Ammon's horn (tissue), 1 donor: Measurements from ENCODE around the gene ELFN1.

Experiments
- DNase-seq: peaks from one replicate; pipeline ENCODE4 v3.0.0-alpha.2; 2016; ENCODE audit warnings: low spot score

ELFN1 gene

DNA sequence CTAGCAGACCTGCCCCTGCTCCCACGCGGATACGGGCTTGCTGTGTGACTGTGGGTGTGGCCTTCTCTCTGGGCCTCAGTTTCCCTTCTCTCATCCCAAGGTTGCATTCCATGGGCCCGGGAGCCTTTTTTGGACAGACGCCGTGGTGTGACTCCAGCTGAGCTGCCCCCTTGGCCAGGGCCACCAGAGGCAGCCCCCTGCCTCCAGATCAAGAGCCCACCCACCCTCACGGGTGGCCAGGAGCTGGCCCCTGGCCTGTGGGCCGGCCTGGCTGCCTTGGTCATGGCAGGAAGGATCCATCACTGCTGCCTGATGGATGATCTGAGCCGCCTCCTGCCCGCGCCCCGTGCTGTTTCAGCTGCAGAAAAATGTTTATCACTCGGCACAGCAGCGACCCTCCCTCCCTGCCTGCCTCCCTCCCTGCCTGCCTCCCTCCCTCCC lies 27.8 kb upstream of the ELFN1 start:
- DNase-seq: no peak

DNA sequence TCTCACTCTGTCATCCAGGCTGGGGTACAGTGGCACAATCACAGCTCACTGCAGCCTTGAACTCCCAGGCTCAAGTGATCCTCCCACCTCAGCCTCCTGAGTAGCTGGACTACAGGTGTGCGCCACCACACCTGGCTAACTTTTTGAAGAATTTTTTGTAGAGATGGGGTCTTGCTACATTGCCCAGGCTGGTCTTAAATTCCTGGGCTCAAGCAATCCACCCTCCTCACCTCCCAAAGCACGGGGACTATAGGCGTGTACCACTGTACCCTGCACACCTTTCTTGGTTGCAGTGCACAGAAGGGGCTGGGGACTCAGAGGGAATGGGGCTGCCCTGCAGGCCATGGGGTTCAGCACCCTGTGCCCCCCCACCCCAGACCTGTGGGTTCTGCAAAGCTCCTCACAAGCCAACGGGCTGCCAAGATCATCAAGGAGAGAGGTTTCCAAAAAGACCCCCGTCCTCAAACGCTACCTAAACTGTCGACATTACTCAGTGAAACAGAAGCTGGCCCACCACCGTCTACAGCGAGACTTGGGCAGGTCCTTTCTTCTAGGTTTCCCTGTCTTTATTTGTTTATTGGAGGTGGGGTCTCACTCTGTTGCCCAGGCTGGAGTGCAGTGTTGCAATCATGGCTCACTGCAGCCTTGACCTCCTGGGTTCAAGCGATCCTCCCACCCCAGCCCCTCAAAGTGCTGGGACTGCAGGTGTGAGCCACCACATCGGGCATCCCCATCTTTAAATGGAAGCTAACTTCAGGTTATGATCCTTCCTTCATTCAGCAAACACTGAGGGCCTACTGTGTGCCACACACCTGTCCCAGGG lies 26.6 kb upstream of the ELFN1 start:
- DNase-seq: no peak

DNA sequence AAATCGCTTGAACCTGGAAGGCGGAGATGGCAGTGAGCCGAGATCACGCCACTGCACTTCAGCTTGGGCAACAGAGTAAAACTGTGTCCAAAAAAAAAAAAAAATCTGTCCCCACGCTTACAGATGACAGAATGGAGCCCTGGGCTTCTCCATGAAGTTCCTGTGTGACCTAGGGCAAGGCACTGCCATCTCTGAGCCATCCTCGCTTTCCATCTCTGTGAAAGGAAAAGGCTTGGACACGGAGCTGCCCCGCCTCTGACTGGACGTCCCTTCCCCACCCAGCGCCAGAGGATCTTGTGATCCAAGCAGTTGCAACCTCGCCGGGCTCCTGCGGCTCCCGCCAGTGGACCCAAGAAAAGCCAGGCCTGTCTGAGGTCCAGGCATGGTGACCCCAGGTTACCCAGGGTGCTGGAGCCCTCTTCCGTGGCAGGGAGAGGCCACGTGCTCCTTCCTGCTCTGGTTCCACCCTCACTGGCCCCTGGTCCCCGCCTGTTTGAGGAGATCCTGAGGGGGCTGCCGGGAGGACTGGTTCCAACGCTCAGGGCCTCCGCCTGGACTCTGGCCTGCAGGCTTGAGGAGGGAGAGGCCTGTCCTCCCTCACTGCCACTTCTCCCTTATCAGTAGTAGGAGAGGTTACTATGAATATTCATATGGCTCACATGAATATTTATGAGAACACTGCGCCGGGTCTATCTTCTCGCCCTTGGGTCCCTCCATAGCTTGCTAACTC lies 25.6 kb upstream of the ELFN1 start:
- DNase-seq: no peak

DNA sequence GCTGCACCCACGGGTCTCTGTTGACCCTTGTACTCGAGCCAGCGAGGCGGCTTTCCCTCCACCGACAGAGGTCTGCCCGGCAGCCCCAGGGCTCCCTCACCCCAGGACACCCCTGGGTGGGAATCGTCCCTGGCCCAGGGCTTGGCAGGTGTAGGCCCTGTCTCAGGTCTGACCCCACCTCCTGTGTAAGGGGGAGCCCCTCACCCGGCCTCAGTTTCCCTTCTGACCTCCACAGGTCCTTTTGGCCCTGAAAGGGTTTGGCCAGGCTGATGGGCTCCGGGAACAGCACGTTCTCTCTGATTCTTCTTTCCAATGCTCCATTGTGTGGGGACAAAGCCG lies 25.0 kb upstream of the ELFN1 start:
- no peak for DNase-seq

DNA sequence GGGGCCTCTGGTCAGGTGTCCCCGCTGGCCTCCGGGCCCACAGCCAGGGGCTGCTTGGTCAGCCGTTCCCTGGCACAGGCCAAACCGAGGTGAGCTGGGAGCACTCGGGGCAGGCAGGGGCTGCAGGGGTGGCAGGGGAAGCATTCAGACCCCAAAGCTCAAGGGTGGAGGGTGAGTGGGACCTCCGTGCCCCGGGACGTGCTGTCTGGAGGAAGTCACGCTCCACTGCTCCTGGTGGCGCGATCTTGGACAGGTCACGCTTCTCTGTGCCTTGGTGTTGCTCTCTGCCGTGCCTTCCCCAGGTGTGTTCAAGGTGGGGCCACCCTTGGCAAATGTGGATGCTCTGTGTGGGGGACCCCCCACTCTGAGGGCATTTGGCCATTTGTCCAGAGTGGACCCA lies 24.6 kb upstream of the ELFN1 start:
- DNase-seq: no peak

DNA sequence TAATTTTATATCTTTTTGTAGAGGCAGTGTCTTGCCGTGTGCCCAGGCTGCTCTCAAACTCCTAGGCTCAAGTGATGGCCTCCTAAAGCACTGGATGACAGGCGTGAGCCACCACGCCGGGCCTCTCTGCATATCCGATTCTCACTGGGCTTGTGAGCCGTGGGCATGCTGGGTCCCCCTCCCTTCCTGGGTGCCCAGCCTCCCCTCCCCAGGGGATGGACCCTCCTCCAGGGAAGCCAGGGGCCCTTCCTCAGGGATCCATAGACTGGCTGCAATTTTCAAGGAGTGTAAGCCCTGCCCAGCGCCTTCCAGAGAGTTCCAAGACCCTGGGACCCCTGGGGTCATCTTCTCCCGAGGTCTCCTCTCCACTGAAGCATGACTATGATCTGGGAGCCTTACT lies 23.7 kb upstream of the ELFN1 start:
- DNase-seq: no peak

DNA sequence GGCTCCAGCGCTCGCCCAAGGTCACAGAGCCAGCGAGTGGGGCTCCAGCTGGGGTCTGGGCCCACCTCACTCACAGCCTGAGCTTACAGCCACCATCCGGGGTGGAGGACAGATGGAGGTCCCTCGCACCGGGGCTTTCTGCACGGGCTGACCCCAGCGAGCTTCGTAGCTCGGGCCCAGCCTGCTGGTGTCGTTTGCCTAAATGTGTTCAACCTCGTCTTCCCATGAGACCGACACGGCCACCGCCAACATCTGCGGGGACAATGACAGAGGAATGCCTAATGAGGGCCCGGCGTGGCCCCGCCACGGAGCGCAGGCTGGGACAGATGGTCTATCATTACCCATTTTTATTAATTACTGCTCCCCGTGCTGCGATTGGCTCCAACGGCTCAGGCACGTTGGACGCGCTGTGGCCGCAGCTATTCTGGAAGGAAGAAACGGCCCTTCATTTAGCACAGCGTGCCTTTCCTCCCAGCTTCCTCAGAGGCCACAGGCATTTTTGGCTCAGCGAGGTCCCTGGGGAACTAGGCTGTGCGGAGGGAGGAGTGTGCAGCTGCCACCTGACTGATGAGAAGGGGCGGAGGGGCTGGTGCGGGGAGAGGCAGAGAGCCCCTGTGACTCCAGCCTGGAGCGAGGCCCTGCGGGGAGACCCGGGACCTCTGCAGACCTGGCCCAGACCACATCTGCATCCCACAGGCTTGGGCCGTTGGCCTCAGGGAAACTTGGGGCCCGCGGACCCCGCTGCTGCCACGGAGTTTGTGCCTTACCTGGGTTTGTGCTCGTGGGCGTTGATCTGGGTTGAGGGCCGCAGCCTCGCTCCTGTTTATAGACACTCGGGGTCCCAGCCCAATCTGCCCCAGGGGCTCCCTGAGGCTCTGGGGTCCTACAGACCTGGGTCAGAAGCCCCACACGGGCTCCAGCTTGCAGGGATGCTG lies 22.9 kb upstream of the ELFN1 start:
- DNase-seq: no peak

DNA sequence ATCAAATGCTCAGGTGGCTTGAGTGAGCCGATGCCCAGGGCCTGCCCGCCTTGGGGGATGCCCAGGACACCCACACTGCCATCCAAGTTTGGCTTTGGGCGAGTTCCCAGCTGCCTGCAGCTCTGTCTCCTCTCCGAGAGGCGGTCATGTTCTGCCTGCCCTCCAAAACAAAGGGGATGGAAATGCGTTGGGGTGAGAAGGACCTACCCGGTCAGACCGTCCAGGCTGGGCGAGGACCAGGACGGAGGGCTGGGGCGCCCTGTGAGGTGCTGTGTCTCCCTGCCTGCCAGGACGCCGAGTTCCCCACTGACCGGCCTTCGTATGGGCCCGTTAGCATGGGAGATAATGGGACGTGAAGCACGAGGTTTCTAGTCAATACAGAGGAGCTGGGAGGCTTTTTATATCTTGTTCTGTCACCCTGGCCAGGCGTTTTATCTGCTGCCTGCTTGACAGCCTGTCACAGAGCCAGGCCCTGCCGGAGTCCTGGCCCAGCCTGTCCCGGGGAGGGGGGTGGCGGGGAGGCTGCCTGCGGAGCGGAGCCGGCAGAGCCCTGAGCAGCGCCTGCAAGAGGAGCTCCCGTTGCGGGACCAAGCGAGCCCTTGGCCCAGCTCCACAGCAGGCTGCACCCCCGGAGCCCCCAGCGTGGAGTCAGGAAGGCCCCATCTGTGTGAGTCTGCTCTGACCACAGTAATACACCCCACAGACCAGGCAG lies 22.0 kb upstream of the ELFN1 start:
- peak; percentile 24 for DNase-seq

DNA sequence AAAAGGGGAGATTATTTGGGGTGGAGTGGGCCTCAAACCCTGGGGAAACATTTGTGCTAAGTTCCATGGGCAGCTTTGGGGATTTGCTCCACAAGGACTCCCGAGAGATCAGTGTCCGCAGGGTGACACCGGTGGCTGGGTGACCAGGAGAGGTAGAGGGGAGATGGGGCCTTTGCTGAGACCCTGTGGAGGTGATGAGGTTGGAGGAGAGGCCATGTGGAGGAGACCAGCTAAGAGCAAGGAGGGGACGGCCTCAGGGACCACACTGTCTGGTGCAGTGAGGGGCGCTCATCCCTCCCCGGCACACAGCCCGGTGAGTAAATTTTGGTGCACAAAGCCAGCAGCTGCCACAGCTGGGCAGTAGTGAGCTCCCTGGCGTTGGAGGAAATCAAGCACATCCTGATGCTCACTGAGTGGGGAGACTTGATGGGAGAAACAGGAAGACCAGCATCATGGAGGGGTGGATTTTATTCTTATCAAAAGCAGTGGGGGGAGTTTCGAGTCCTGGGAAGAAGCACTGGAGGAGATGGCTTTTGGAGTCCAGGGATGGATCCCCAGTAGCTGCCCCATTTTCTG lies 20.2 kb upstream of the ELFN1 start:
- DNase-seq: no peak

DNA sequence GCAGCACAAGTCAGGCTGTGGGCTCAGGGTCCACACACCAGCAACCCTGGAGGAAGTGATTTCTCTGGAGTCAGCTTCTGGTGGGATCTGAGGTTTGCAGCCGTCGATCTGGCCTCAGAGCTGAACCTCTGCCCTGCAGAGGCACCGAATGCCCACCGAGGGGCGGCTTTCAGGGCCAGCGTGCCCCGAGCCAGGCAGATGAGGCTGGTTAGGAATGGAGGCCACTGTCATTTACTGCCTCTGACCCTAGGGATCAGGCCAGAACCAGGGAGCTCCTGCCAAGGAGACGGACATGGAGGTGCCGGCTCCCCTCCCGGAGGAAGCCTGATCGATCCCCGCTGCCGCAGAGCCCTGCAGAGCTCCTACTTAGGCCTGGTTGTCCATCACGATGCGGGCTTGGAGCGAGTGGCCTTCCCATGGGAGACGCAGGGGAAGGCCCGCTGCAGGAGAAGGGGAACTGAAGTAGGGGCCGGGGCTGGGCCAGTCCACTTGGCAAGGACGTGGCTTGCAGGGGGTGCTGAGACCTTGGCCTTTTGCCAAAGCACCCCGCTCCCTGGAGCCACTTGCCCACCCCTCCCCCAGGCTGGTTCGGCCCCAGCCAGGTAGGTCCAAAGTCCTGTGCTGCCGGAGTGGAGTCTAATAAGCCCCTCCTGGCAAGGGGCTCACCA lies 19.6 kb upstream of the ELFN1 start:
- no peak for DNase-seq

DNA sequence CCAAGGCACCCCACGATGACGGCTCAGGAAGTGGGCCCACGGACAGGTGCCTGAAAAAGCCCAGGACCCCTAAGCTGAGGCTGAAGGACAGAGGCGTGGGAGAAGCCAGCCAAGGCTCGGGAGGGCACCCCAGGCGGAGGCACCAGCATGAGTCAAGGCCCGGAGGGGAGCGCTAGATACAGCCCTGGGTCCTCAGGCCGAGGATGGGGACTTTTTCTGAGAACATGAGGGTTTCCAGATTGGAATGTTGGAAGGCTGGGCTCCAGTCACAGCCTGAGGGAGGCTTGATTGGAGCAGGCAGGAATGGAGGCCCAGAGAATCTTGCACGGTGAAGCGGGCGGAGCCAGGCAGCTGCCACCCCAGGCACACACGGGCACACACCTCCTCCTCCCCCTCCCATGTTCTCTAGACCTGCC lies 19.0 kb upstream of the ELFN1 start:
- DNase-seq: no peak

DNA sequence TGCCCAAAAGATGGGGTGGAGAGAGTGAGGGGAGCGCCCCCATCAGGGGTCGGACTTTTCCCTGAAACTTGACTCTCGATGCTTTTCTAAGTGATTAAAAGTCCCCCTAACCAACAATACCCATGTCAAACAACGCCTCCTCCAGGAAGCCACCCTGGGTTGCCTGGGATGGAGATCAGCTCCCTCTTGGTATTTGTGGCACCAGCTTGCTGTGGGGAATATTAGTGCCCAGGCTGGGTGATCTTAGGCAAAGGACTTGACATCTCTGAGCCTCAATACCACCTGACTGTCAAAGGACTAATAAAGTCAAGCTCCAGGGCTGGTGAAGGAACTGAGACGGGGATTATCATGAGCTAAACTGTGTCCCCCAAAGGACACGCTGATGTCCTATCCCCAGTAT lies 18.2 kb upstream of the ELFN1 start:
- DNase-seq: no peak

DNA sequence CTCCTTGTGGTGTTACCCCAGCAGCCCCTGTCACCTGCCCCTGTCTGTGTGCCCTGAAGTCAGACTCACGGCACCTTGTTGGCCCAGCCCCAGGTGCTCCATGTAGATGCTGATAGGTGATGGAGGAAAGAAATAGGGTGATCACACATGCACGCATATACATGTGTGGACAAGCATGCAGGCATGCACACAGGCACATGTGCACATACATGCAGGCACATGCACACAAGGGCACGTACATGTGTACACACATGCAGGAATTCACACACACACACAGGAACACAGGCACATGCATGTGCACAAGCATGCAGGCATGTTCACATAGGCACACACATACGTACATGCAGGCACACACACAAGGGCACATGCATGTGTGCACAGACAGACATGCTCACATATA lies 16.6 kb upstream of the ELFN1 start:
- no peak for DNase-seq

DNA sequence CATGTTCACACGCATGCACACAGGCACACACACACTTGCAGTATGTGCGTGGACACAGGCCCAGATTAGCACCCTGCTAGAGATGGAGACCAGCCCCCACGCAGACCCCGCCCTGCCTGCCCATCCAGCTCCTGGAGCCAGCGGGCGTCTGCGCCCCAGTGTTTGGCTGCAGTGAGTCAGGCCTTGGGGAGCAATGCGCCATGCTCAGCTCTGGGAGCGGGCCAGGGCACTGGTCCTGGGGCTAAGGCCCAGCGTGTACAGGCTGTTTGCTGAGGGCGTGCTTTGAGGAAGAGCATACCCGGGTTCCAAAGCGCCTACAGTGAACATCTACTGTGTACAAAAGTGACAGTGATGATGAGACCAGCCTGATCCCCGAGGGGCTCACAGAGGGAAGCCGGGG lies 16.0 kb upstream of the ELFN1 start:
- no peak for DNase-seq

DNA sequence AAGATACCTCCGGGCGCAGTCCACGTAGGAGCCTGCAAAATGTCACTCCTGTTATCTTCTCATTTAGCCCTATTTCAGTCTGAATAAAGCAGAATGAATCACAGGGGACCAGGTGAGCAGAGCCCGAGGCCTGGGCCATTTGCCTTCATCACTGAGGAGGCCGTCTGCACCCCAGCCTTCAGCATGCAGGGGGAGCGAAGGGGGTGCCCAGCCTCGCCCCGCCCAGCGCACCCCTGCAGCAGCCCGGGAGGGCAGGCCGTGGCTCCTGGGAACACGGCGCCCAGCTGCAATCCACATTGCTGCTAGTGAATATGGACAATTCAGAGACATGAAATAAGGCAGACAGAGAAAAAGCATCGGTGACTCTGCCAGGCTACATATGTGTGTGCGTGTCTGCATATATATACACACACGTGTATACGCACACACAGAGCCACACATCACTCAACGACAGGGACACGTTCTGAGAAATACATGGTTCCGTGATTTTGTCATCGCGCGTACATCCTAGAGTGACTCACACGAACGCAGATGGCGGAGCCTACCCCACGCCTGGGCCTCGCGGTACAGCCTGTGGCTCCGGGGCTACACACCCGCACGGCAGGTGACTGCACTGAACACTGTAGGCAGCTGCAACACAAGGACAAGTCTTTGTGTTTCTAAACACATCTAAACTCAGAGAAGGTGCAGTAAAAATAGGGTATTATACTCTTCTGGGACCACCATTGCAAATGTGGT lies 15.2 kb upstream of the ELFN1 start:
- DNase-seq: no peak

DNA sequence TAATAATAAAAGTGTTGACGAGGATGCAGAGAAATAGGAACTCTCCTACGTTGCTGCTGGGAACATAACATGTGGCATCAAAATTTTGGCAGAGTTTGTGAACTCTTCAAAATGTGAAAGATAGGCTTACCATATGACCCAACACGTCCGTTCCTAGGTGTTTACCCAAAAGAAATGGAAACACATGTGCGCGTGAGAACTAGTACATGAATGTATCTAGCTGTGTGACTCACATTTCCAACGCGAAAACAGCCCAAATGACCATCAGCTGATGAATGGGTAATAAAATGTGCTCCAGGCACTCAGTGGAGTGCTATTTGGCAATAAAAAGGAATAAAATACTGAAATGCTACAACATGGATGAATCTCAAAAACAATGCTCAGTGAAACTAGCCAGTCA lies 10.4 kb upstream of the ELFN1 start:
- no peak for DNase-seq

DNA sequence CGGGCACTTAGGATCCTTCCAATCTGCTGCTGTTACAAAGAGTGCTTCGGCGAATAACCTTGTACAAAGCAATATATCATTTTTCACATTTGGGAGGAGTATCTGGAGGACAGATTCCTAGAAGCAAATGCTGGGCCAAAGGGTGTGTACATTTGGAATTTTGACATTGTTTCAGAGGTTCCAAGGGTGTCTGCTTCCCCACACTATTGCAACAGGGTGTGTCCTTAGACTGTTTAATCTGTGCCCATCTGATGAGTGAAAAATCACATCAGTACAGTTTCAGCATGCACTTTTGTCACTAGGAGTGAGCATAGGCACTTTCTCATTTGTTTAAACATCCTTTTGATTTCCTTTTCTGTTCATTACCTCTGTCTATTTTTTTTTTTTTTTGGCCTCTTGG lies 8.6 kb upstream of the ELFN1 start:
- no peak for DNase-seq

DNA sequence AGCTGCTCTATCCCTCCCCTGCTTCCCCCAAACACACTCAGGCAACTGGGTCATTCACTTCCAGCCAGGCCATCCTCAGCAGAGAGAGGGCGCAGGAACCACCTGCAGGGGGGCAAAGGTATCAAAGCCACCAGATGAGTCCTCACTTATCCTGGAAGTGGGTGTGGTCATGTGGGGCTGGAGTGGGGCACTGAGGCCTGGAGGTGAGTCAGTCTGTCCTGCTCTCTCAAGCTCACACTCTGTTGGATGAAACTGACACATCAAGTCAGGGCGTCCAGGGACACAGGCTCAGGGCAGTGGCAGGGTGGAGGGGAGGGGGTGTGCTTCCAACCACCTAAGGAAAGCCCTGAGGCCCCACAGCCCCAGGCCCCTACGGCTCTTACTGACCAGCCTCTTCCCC lies 8.0 kb upstream of the ELFN1 start:
- DNase-seq: no peak

DNA sequence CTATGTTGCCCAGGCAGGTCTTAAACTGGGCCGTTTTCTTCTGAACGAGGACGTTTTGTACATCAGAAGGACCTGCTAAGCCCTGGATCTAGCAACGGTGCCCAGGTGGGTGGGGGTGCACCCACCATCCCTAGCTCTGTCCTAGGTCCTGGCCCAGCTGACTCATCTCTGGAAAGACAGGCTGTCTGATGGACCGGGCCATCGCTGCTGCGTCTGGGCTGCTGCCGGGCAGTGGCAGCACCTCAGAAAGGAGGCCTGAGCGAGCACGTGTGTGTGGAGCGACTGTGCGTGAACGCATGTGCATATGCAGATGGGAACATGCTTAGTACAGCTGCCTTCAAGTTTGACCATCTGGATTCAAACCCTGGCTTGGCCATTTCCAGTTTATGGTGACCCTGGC lies 7.3 kb upstream of the ELFN1 start:
- no peak for DNase-seq

DNA sequence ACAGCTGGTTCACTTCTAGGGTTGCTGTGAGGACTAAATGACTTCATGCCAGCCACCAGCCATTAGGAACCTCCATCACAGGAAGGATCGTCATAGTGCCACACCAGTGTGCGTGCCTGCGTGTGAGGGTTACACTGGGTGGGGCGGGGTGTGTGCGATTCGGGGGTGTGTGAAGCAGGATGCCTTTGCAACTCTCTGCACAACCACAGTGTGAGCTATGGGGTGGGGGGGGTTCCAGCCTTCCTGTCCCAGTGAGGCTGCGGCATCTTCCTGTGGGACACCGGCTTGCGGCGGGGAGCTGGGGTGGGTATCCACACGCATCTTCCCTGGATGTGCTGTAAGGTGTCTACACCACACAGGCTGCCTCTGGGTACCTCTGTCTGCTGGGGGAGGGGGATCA lies 6.9 kb upstream of the ELFN1 start:
- DNase-seq: no peak
